Loucy (cell line): Measurements from ENCODE around the gene ST3GAL6.

Source experiments
- CTCF ChIP-seq: fragments of 200-600 bp; sonication (generic); conservative IDR thresholded peaks from 2 replicates; pipeline ENCODE4 v1.5.1; 2014; ENCODE audit warnings: mild to moderate bottlenecking, antibody characterized with exemption, low read length
- EZH2phosphoT487 ChIP-seq: fragments of 200-600 bp; IDR thresholded peaks from 2 replicates; pipeline ENCODE4 v1.6.1; 2018; ENCODE audit warnings: antibody characterized with exemption, mild to moderate bottlenecking, moderate library complexity, borderline replicate concordance

GRCh38 chr3:98826126-98826525, 63.0 kb downstream of the ST3GAL6 start:
- TF ChIP-seq CTCF: no peak
- TF ChIP-seq EZH2phosphoT487: no peak
